GM18502 (cell line): ENCODE data around the gene MON2.
A peak's percentile ranks its signal among the peaks of the same experiment; 100 is the strongest.

ENCODE experiments used
- ATAC-seq: cut with Tn5 transposase; IDR thresholded peaks from one replicate; pipeline ENCODE4 v1.9.1; 2021; ENCODE audit warnings: mild to moderate bottlenecking; ENCODE audit not compliant: unreplicated experiment, poor library complexity

MON2 gene

DNA sequence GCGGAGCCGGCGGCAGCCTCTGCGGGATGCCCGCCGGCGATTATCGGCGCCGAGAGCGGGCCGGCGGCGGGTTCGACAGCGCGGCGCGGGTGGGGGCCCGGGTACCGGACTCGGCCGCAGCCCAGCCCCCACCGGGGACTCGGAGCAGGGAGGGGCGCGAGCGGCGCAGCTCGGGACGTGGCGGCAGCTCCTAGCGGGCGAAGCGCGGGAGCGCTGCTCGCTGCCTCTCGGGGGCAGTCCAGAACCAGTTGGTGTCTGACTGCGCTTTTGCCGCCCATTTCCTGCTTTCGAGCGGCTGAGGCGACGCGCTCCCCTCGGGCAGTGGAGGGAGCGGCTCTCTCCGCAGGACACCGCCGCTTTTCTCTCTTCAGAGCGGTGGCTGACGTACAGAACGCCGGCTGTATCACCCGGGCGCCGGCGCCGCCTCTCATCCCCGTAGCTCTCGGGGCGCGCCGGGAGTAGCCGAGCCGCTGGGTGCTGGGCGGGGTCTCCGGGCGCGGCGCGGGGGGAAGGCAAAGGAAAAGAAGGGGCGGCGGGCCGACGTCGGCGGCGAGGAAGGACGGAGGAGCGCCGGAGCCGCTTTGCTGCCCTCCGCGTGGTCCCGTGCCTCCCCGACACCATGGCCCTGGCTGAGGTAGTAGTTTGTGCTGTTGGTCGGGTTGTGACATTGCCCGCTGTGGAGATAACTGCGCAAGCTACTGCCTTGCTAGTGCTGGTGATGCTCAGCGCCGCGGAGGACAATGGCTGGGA is 136.6 kb downstream of the MON2 start:
- ATAC-seq, result peak; percentile 70

DNA sequence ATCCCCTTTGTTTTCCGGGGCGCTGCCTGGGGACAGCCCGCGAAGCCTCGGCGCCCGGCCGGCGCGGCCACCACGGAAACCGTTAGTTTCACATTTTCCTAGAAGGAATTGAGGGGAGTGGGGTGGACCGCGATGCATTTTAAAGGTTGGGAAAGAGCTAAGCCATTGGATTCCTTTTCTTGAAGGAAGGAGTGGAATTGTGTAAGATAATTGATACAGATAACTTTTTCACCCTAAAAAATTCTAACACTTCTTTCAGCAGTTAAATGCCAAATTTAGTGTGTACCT is 137.1 kb downstream of the MON2 start:
- no peak for ATAC-seq

DNA sequence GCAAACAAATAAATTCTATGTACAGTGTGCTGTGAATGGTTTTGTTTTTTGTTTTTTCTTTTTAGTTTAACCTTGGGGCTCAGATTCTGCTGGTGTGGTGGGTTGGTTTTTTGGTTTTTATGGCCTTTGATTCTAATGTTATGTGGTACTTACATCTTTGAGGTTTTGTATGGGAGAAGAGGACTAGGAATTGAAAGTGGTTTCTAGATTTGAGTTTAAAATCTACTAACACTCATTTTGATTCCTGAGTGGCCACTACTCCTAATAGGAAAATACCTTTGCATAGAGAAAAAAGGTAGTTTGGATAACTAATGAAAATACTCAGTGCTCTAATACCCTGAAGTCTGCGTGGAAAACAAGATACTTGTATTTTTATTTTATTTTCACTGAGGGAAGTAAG is 137.7 kb downstream of the MON2 start:
- no peak for ATAC-seq

DNA sequence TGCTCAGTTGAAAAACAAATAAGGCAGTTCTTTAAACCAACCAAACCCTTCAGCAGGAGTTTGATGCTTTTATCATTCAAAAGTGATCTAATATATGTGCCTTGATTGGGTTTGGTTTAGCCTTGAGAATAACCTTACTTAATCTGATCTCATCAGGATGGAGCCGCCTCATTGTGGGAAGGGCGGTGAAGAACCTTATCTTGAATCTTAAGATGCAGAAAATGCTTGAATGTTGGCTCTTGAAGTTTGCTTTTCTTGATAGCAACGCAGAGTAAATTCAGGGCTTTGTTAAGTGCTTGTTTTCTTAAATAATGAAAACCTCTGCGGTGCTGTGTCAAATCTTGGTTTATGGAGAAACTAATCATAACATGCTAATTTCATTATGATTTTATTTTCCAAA is 138.2 kb downstream of the MON2 start:
- no peak for ATAC-seq

DNA sequence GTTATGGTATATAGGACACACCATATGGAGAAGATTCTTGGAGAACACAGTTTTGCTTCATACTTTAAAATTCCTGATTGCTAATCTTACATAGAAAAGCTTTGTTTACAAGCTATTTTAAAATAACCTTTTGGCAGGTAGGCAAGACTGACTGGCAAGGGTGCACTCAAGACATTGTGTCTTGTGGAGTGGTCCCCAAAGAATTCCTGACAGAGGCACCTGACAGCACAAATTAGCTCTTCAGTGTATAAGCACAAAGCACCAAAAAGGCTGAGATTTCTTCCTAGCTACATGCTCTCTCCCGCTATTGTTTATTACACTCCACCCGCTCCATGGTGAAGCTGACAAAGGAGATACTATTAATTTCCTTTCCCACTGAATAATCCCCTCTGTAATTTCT is 139.4 kb downstream of the MON2 start:
- no peak for ATAC-seq

DNA sequence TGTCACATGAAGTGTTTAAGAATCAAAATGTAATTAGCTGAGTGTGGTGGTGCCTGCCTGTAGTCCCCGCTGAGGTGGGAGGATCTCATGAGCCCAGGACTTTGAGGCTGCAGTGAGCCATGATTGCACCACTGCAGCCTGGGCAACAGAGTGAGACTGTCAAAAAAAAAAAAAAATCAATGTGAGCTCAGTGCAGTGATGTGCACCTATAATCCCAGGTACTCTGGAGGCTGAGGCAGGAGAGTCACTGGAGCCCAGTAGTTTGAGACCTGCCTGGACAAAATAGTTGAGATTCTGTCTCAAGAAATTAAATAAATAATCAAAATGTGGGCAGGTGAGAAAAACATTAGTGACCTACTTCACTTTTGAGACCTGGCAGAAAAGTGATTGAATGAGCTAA is 140.0 kb downstream of the MON2 start:
- ATAC-seq, result no peak

DNA sequence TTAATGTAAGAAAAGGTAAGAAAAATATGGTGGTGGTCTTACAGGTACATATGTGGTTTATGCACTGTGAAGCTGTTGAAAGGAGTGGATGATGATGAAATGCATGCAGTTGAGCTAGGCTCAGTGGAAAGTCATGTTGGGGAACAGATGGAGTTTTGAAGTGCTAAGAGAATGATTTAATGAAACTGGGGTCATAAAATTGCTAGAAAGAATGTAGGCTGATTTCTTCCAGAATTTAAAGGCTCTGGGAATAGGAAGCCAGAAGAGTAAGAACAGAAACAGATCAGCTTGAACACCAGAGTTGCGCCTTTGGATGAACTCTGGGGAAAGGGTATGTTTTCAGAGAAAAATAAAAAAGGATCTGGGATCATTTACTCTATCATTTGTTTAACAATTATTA is 146.5 kb downstream of the MON2 start:
- ATAC-seq, result no peak

DNA sequence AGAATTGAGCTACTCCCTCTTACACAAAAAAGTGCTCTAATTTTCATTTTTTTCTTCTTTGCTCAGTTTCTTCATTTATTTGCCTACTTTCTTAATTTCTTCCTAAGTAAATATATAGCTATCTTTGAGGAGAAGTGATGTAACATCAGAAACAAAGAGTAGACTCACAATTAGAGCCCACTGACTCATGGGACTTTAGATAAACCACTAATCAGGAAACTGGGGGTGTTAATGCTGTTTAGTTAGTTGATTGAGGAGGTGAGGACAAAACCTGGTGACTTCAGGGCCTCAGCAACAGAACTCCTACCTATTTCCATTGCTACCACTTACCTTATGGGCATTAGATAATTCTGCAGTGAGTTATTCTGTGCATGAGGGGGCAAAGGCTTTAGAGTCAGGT is 151.7 kb downstream of the MON2 start:
- no peak for ATAC-seq

DNA sequence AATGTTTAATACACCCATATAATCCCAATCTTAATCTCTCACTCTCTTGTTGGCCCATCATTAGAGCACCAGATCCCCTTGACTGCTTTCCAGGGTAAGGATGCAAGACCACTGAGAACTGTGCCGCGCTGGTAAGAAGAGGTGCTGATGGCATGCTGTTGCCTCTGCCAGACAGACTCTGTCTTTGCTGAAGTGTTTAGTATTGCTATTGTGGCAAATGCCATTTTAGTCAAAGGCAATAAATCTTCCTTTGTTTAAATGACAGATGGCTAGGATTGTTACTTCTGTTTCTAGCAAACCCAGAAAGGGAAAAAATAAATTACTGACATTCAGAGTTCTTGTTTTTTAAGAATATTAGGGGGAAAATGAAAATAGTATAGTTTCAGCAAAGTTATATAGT is 152.3 kb downstream of the MON2 start:
- ATAC-seq, result no peak

DNA sequence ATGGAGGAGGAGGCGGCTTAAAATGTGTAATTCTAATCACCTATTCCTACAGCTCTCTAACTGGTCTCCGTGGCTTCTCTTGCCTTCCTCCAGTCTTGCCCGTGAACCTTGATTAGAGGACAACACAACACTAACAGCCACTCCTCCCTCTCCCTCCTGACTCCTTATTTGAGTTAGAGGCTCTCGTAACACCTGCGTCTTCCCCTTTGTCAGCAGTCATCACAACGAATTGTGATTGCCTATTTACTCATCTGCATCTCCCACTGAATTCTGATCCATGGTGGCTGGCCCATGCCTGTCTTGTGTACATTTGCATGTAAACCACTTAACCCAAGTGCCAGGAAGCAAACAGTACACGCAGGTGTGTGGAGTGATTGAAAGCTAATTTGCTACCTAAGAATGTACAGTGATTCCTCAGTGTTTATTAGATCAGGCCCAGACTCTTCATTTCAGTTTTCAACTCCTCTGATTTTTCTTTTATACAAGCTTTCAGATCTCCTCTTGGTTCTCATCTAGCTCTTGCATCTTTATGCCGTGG is 154.5 kb downstream of the MON2 start:
- ATAC-seq, result no peak

DNA sequence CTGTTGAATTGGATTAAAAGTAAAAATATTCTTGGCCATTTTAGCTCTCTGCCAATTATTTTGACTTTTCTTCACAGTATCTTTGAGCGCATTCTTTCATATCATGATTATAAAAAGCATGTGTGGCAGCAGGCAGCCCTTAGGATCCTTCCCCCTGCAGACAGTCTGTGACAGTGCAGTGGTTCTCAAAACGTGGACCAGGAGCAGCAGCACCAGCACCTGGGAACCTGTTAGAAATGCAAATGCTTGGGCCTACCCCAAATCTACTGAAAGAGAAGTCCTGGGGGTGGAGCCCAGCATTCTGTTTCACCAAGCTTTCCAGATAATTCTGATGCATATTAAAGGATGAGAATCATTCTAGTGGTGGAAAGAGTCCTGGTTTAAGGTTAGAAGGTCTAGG is 155.6 kb downstream of the MON2 start:
- ATAC-seq, result no peak

DNA sequence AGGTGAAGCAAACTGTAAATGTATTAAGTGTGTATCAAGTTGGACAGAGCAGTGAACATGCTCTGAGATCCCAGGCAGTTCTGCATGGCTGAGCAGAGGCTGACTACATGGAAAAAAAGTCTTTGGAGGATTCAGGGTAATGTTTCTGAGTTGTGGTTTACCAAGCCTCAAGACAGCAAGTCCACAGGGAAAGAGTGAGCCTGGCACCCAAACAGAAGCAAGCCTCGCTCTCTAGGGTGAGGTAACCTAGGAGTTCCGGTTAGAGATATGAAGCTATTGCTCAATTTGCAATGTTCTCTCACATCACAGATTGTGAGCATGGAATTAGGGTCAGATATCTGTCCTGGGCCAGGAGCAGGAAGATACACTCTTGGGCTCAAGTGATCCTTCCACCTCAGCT is 158.6 kb downstream of the MON2 start:
- ATAC-seq, result no peak

DNA sequence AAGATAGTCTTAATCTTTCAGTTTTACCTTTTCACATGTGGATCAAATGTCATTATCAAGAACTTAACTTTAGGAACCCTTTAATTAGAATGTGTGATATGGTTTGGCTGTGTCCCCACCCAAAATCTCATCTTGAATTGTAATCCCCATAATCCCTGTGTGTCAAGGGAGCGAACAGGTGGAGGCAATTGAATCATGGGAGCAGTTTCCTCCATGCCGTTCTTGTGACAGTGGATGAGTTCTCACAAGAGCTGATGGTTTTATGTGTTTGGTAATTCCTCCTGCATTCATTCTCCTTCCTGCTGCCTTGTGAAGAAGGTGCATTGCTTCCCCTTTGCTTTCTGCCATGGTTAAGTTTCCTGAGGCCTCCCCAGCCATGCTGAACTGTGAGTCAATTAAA is 160.6 kb downstream of the MON2 start:
- no peak for ATAC-seq

DNA sequence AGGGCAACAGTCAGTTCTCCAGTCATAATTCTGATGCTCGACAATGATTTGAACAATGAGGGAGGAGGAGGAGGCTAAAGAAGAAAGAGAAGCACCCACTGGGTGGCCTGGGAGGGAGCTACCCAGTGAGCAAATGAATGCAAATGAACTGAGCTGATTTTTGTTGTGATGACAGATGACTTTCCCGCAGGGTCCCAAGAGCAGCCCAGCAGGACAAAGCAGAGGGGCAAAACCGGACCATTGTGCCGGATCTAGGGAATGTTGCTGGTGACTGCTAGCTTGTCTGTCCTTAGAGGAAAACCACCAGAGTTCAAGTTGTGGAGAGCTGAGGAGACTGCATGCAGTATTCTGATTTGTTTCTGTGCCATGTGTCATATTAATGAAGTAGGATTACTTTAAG is 162.8 kb downstream of the MON2 start:
- no peak for ATAC-seq

DNA sequence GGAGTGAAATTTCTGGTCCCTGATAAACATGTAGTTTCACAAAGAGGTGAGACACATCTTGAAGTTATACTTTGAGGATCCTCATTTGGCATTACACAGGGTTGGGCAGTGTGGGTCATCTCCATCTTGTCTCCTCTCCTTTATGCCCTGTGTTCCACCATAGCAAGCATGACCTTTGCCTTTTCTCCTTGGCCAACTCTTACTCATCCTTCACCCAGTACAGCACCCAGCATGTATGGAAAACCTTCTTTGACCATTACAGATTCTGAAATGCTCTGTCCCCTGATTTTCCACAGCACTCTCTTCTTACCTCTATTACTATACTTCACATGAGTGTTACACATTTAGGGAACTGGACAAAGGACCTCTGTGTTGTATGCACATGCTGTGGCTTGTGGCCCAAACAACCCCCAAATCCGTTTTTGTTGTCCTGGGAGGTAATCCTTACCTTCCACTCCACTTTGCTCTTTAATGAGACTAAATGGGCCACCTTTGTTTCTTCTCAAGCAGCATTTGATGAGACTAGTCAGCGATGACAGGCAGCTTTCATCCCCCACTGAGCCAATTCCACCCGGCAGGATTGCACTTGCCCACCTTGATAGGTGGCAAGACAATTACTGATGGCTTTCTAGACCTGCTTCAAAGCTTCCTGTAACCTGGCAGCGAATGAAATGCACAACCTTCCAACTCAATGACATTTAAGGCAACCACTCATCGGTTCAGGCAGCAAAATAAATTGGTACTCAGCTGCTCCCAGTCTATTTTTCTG is 163.5 kb downstream of the MON2 start:
- ATAC-seq, result no peak

DNA sequence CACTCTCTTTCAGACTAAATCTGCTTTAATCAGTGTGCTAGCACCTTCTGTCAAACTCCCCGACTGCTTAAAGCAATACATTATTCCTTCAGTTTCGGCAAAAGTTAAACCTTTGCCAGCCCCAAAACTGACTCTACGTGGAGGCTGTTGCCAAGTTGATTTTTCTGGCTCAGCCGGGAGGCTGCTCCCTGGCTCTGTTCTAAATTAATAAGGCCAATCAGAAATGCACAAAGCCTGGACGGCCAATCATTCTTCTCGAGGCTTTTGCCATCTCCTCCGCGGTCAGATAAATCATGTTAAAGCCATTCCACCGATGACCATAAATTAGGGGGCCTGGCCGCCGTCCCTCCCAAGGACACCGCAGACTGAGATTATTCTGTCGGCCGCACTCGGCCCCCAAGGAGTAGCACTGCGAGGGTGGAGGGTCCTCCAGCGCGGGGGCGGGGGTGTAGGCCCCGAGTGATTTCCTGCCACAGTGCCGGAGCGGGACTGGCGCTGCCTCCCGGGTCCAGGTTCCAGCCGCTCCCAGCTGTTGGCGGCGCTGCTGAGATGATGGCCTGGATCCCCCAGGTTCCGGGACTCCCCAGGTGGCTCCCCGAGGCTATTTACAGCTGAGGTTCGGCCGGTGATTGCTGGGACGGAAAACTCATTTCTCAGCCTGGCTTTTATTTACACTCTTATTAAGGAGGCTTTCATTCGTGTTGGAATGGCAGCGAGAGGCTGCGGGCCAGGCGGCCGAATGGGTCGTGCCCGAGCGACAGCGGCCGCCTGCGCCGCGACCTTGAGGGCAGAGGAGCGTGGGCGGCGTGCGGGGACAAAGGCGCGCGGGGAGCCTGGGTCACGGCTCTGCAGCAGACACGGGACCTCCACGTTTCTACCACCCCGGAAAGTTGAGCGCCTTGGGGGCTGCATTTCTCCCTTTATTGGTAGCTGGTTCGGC is 165.1 kb downstream of the MON2 start:
- peak; percentile 76 for ATAC-seq

DNA sequence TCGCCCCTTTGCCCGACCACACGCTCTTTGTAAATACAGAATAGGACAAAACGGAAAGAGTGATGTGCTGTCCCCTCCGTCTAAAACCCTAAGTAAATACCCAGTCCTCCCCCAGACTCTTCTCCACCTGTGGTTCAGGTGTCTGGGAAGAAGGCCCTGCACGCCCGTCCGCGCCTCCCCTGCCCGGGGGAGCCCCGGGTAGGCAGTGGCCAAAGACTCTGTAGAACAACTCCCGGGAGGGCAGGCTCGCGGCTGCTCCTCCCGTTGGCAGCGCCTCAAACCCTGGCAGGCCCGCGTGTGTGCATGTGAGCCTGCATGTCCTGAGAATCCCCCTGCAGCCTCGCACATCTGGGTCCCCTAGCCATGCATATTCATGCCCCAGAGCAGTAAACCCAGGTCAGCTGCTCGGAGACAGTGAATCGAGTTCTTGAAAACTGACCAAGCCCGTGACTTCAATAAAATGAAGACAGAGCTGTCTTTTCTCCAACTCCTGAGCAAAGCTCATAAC is 165.8 kb downstream of the MON2 start:
- ATAC-seq, result peak; percentile 51

DNA sequence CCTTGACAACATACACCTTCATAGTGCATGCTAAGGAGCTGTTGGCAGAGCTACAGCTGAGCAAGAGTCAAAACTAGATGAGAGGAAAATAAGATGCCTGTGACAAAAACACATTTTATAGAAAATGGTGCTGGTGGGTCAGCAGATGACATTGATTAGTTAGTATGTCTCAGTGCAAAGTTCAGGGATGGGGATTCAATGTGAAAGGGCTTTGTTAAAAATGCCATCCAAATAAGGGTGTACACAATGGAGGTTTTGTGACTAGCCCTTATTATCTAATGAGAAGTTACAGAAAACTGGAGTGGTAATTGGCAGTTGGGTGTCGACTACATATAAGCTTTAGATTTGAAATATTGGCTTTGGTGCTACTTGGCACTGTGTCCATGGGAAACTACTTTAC is 169.0 kb downstream of the MON2 start:
- no peak for ATAC-seq

DNA sequence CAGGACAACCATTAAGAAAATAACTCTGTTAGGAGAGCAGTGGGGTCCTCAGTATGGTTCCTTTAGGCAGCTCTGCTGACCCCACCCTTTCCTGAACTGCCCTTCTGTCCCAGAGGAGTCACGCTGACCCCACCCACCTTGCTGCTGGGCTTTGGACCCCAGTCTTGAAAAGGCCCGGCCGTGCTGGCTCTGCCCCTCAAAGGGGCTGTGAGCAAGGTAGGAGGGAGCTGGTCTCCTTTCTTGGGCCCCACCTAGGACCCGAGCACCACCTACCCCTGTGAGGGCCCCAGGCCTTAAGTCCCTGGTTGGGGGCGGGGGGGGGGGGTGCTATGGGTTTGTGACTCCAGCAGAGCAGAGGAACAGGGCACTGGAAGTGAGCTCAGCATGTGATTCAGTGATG is 171.1 kb downstream of the MON2 start:
- no peak for ATAC-seq

DNA sequence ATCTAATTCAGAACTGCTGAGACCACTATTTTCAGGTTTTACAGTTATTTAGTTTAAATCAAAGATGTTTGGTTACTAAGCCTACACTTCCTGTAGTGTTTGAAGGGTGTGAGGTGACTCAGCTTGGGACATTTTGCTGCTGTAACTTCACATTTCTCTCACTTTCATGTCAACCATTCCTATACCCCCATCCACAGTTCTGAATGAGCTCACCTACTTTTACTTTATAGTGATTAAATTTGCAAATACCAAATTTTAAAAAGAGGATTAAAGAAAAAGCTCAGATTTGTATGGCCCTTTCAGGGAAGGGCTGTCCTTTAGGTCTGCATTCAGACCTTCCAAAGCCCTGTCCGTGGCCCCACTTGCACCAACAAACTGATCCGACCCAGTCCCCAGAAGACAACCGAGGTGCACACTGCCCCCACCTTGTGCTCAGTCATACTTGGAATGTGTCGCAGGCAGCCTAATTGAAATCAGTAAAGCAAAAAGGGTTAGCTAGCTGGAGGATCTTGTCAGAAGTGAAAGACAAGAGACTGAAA is 174.4 kb downstream of the MON2 start:
- ATAC-seq, result peak; percentile 94
